Left kidney (tissue), 2 donors: ENCODE data around the gene SFT2D3. TPM values are rescaled to one million over a fixed set of nuclear protein-coding genes. Genes with fewer than 3 reads are reported as not detected.

ENCODE experiments used
- DNase-seq: peaks from one replicate; pipeline ENCODE4 v3.0.0-alpha.2; 2013
- polyA plus RNA-seq: library from polyadenylated mRNA; unstranded; fragments of 120-200 nt; gene quantifications from one replicate; pipeline ENCODE4 v1.2.1, GENCODE V29; 2013; ENCODE audit not compliant: insufficient read length

SFT2D3 gene
- polyA plus RNA-seq, 1 donor, result not detected

GRCh38 chr2:127706215-127706990 is 5.1 kb downstream of the SFT2D3 start:
- DNase-seq, result no peak

- no peak for DNase-seq
These were observed 6.8 kb downstream of the SFT2D3 start for GRCh38 chr2:127707890-127708648.

GRCh38 chr2:127709336-127709735 is 8.0 kb downstream of the SFT2D3 start:
- no peak for DNase-seq

- DNase-seq, result no peak
These were observed 11.7 kb downstream of the SFT2D3 start for GRCh38 chr2:127712999-127713398.

GRCh38 chr2:127713562-127713961 is 12.3 kb downstream of the SFT2D3 start:
- DNase-seq, result no peak

- no peak for DNase-seq
These were observed 14.6 kb downstream of the SFT2D3 start for GRCh38 chr2:127715778-127716449.

- no peak for DNase-seq
These were observed 17.0 kb downstream of the SFT2D3 start for GRCh38 chr2:127718271-127718670.

- no peak for DNase-seq
These were observed 18.3 kb downstream of the SFT2D3 start for GRCh38 chr2:127719301-127720218.

- no peak for DNase-seq
These were observed 20.1 kb downstream of the SFT2D3 start for GRCh38 chr2:127721311-127721977.

- no peak for DNase-seq
These were observed 20.7 kb downstream of the SFT2D3 start for GRCh38 chr2:127721978-127722355.

GRCh38 chr2:127722807-127723206 is 21.5 kb downstream of the SFT2D3 start:
- no peak for DNase-seq

GRCh38 chr2:127726158-127726880 is 25.0 kb downstream of the SFT2D3 start:
- DNase-seq, result no peak

- DNase-seq, result no peak
These were observed 32.0 kb downstream of the SFT2D3 start for GRCh38 chr2:127733113-127733815.

- DNase-seq, result no peak
These were observed 32.7 kb downstream of the SFT2D3 start for GRCh38 chr2:127733816-127734537.

- peak; percentile 22 for DNase-seq
These were observed 33.7 kb downstream of the SFT2D3 start for GRCh38 chr2:127735044-127735443.

GRCh38 chr2:127735537-127736399 is 34.5 kb downstream of the SFT2D3 start:
- DNase-seq, result no peak

GRCh38 chr2:127737892-127738291 is 36.6 kb downstream of the SFT2D3 start:
- DNase-seq, result no peak

- no peak for DNase-seq
These were observed 38.5 kb downstream of the SFT2D3 start for GRCh38 chr2:127739800-127740199.
